GM12892 (cell line): ENCODE results near the gene DOCK8.

Source experiments
- POLR2A ChIP-seq: IDR thresholded peaks from 2 replicates; pipeline ENCODE4 v1.6.1; 2011; ENCODE audit warnings: low read depth, low read length, control low read depth
- POLR2AphosphoS5 ChIP-seq: IDR thresholded peaks from 2 replicates; pipeline ENCODE4 v1.6.1; 2011; ENCODE audit warnings: low read depth, low read length, control low read depth

GRCh38 chr9:286071-286740 lies 71.5 kb downstream of the DOCK8 start:
- TF ChIP-seq POLR2A = no peak
- no peak for TF ChIP-seq POLR2AphosphoS5
